ENCODE measurements around the gene TLL2. TPM values are rescaled to one million over a fixed set of nuclear protein-coding genes. Genes with fewer than 3 reads are reported as not detected.

Gene TLL2
- total and polyA plus RNA-seq, 2 donors (not counting 3 experiments of a cell fraction or from before 2014, with no cell fraction given), result 0.03 to 0.20 TPM

- no peak for FAIRE-seq
These were observed 94.4 kb downstream of the TLL2 start for GRCh38 chr10:96419351-96419750.

More at GRCh38 chr10:96419351-96419750, 94.4 kb downstream of the TLL2 start:
- ChIA-PET CTCF (no interaction called here), POLR2A (no interaction called here)
- intact Hi-C loops (cut with micrococcal nuclease), result no loop called here
- TF ChIP-seq POLR2AphosphoS5 (IDR thresholded peaks at IDR 0.05; ENCODE audit: insufficient read depth, low read depth, low read length), result no peak
- TF ChIP-seq JUN (IDR thresholded peaks at IDR 0.05; ENCODE audit: borderline replicate concordance, insufficient read depth, insufficient read length, low read depth), result no peak
- no peak for TF ChIP-seq MYC (IDR thresholded peaks at IDR 0.05; ENCODE audit: low read depth, low read length)
- no peak for TF ChIP-seq POLR2A (IDR thresholded peaks at IDR 0.05; ENCODE audit: low read depth, low read length)
- no peak for TF ChIP-seq CTCF (IDR thresholded peaks at IDR 0.05; ENCODE audit: extremely low read depth in 1 of 2, insufficient read depth in 1 of 2, low read depth in 1 of 2, low read length in 2 of 2)
- no peak for TF ChIP-seq FOS (IDR thresholded peaks at IDR 0.05; ENCODE audit: borderline replicate concordance, insufficient read depth, low read length)
- no peak for TF ChIP-seq GATA2 (IDR thresholded peaks at IDR 0.05; ENCODE audit: insufficient read depth, insufficient read length, low read depth, low read length)
- TF ChIP-seq MAX (IDR thresholded peaks at IDR 0.05; ENCODE audit: insufficient read depth, insufficient read length), result no peak
- TF ChIP-seq EZH2 (IDR thresholded peaks at IDR 0.05; ENCODE audit: borderline replicate concordance, low read depth, low read length, severe bottlenecking), result no peak
- Histone ChIP-seq H3K4me2 (ENCODE audit: insufficient read depth, low read length) (no peak overlapping the region), H3K9me3 (replicated peaks; ENCODE audit: control insufficient read depth, insufficient read depth, low read length) (no peaks in the 10 kb centered on the region), H3K4me3 (replicated peaks in 1 of 3; ENCODE audit: insufficient read depth in 1 of 3, low read depth in 1 of 3, low read length in 3 of 3) (no peak overlapping the region), H3K9me1 (replicated peaks; ENCODE audit: control insufficient read depth, extremely low read depth, insufficient read depth, low read length) (no peaks in the 10 kb centered on the region), H3K4me1 (ENCODE audit: control insufficient read depth, extremely low read depth, insufficient read depth, low read length) (no peaks in the 10 kb centered on the region), H2AFZ (ENCODE audit: low read depth, low read length) (no peak overlapping the region), H3K9ac (replicated peaks; ENCODE audit: extremely low read depth, insufficient read depth, low read length) (no peak overlapping the region), H3K27ac (ENCODE audit: insufficient read depth, low read depth, low read length) (no peak overlapping the region), H3K27me3 (ENCODE audit: control insufficient read depth in 2 of 2, insufficient read depth in 2 of 2, low read length in 2 of 2) (peaks cover 0 to 3% of the 10 kb centered on the region in 2 experiments), H3K79me2 (ENCODE audit: control insufficient read depth, insufficient read depth, low read length) (no peaks in the 10 kb centered on the region), H4K20me1 (replicated peaks; ENCODE audit: control insufficient read depth, extremely low read depth, insufficient read depth, low read length) (no peaks in the 10 kb centered on the region), H3K36me3 (ENCODE audit: control insufficient read depth in 2 of 2, extremely low read depth in 1 of 2, insufficient read depth in 2 of 2, low read length in 2 of 2) (no peaks in the 10 kb centered on the region)
- no peak for DNase-seq (ENCODE audit: low read depth, low spot score)
- BruUV-seq (replicated peaks), result no TSS peak
- dilution Hi-C loops (cut with MboI; ENCODE audit: extremely low pct_ligation_motif_present, low sequenced_read_pairs), result no loop called here
